Measurements from ENCODE around the gene MCAM.
A peak's percentile ranks its signal among the peaks of the same experiment; 100 is the strongest.

The MCAM gene

DNA sequence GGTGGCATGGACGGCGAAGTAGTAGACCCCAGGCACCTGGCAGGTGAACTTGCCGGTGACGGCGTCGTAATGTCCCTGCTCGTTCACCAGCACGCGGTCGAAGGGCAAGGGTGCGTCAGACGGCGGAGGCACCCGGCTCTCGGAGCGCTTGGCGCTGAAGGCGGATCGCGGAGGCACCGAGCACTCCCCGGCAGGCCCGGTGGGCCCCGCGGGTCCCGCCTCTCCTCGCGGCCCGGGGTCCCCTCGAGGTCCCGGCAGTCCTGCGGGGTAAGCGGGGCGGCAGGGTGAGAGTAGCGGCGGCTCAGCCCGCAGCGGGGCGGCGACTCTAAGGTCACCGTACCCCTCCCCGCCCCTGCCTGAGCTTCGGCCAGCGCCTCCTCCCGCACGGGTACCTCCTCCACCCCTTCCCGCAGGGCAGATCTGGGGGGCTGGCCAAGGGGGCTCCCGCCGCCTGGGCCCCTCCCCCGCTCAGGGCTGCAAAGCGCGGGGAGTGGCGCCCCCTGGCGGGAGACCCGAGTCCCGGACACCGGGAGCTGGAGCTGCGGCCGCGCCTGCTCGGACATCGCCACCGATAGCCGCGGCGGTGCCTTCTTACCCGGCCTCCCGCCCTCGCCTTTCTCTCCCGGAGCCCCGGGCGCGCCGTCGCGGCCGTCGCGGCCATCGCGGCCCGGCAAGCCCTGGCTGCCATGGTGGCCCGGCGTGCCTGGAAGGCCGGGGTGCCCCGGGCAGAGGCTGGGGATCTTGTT lies 22.8 kb upstream of the MCAM start:
- DNase-seq (ENCODE audit: low read depth), result peak; percentile 62
- H3K4me3 ChIP-seq (ENCODE audit: low read length), result peak overlapping the region; percentile 71
- TF ChIP-seq, protein P1, sequence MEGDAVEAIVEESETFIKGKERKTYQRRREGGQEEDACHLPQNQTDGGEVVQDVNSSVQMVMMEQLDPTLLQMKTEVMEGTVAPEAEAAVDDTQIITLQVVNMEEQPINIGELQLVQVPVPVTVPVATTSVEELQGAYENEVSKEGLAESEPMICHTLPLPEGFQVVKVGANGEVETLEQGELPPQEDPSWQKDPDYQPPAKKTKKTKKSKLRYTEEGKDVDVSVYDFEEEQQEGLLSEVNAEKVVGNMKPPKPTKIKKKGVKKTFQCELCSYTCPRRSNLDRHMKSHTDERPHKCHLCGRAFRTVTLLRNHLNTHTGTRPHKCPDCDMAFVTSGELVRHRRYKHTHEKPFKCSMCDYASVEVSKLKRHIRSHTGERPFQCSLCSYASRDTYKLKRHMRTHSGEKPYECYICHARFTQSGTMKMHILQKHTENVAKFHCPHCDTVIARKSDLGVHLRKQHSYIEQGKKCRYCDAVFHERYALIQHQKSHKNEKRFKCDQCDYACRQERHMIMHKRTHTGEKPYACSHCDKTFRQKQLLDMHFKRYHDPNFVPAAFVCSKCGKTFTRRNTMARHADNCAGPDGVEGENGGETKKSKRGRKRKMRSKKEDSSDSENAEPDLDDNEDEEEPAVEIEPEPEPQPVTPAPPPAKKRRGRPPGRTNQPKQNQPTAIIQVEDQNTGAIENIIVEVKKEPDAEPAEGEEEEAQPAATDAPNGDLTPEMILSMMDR (conservative IDR thresholded peaks at IDR 0.05; ENCODE audit: low read length), result peak; percentile 61

DNA sequence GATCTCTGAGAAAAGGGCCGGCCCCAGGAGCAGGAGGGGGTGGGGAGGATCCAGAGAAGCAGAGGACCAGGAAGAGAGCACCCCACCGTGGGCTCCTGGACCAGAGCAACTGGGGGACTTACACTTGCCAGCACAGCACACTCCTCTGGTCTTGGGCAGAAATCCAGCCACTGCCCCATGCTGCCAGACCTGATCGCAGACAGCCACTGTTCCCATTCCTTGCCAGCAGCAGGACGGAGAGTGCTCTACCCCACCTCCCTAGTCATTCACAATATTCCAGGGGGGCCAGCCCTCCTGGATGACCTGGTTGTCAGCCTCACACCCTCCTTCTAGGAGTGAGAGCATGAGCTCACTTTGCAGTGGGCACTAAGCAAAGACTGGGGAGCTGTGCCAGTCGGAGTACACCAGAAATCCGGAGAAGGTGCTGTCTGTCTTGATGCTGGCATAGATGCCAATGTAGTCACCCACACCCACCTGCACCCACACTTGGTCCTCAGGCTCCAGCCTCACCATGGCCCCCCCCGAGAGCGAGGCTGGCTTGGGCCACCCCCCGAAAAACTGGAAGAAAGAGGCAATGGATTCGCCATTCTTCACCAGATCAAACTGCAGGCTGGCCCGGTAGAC lies 22.1 kb upstream of the MCAM start:
- TF ChIP-seq, protein P1 (conservative IDR thresholded peaks at IDR 0.05; ENCODE audit: low read length), result no peak
- H3K4me3 ChIP-seq (ENCODE audit: low read length), result peak overlapping the region; percentile 71
- DNase-seq (ENCODE audit: low read depth), result no peak

DNA sequence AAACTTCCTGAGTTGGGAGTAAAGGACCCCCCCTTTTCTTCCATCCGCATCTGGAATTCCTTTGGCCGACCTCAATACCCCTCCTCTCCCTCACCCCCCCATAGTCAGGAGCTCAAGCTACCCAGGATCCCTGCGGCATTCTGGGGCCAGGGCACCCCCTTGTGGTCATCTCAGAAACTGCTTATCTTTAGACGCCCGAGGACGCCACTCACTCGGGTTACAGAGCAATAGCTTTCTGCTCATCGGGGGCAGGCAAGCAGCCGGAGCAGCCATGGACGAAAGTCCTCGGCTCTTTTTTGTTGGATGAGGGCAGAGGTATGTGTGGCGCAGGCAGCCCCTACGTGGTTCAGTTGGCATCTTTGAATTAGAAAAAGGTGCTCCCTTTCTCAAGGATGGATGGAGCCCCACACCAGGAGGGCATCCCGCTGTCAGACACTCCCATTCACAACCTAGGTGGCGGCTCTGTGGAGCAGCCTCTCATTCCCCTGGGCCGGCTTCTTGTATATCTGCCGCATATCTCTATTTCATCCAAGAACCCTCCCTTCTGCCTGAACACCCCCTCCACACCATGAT lies 21.5 kb upstream of the MCAM start:
- TF ChIP-seq, protein P1 (conservative IDR thresholded peaks at IDR 0.05; ENCODE audit: low read length), result peak; percentile 81
- DNase-seq (ENCODE audit: low read depth), result peak; percentile 63
- peak overlapping the region; percentile 31 for H3K4me3 ChIP-seq (ENCODE audit: low read length)

DNA sequence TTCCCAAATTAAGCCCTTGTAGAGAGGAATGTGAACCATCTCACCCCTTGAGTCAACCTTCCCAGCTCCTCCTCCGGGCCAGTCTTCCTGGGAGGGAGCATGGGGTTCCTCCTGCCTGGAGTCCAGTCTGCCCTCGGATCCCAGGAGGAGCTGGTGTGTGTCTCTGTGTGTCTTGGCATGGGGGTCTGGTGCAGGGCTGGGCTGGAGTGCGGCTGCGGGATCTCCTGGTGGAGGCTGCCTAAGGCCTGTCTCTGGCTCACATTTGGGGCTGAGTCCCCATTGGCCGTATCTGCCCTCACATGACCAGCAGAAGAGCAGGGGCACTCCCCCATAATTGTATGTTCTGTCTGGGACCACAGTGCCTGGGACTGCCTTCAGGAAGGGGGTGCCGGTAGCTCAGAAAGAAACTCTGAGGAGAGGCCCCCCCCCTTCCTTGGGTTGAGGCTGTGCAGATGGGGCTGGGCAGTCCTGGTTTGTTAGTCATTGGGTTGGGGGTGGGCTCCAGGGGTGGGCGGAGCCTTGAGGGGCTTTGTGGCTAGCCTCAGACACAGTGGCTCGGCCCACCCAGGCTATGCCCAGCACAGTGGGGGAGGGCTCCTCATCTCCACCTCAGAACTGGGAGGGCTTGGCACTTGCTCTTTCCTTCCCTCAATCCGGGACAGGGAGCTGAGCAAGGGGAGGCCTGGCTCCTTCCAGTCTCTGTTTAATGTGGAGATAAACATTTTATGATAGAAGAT lies 20.8 kb upstream of the MCAM start:
- TF ChIP-seq, protein P1 (conservative IDR thresholded peaks at IDR 0.05; ENCODE audit: low read length), result no peak
- DNase-seq (ENCODE audit: low read depth), result peak; percentile 47
- H3K4me3 ChIP-seq (ENCODE audit: low read length), result peak overlapping the region; percentile 31

DNA sequence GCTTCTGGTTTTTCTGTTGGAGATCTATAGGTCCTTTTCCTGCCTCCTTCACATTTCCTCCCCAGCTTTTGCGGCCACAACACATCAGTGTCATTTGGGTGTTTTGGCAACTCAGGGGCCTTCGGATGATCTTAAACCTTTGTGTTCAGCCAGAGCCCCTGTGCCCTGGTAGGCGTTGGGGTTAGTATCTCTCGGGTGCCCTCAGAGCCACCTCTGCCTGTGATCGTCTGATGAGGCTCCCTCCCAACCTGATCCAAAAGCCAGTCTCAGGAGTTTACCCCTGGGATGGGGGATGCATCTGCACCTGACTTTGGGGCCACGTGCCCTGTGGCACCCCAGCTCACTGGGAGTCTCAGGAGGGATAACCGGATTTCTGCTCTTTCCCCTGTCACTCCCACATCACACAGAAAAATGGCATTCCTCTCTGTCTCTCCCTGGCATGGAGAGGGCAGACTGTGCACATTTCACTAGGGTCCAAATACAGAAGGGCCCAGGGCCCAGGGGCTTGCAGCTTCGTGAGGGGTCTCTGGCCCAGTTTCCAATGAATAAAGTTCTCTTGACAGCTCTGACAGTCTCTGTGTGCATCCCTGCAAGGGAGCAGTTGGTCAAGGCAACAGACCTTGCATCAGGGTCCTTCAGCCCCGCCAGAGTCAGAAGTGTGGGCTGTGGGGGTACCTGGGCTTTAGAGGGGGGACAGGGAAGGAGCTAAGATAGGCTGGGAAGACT lies 20.0 kb upstream of the MCAM start:
- no peak for DNase-seq (ENCODE audit: low read depth)
- TF ChIP-seq, protein P1 (conservative IDR thresholded peaks at IDR 0.05; ENCODE audit: low read length), result no peak
- H3K4me3 ChIP-seq (ENCODE audit: low read length), result no peak overlapping the region

DNA sequence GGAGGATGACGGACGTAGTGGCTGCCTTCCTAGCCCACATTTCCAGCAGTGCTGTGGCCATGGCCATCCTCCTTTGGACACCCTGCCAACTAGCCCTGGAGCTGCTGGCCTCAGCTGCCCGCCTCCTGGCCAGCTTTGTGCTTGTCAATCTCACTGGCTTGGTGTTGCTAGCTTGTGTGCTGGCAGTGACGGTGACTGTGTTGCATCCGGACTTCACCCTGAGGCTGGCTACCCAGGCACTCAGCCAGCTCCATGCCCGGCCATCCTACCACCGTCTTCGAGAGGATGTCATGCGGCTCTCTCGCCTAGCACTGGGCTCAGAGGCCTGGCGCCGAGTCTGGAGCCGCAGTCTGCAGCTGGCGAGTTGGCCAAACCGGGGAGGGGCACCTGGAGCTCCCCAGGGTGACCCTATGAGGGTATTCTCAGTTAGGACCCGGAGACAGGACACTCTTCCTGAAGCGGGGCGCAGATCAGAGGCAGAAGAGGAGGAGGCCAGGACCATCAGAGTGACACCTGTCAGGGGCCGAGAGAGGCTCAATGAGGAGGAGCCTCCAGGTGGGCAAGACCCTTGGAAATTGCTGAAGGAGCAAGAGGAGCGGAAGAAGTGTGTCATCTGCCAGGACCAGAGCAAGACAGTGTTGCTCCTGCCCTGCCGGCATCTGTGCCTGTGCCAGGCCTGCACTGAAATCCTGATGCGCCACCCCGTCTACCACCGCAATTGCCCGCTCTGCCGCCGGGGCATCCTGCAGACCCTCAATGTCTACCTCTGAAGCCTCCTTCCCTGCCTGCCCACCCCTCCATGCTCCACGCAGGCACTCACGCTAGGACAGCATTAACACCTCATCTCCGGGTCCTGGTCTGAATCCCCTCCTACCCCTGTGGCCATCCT lies 19.0 kb upstream of the MCAM start:
- peak overlapping the region; percentile 98 for H3K4me3 ChIP-seq (ENCODE audit: low read length)
- TF ChIP-seq, protein P1 (conservative IDR thresholded peaks at IDR 0.05; ENCODE audit: low read length), result no peak
- DNase-seq (ENCODE audit: low read depth), result no peak
